GM12878 (cell line): Measurements from ENCODE around the gene GGPS1. TPM values are rescaled to one million over a fixed set of nuclear protein-coding genes. Genes with fewer than 3 reads are reported as not detected.
A peak's percentile ranks its signal among the peaks of the same experiment; 100 is the strongest.

Experiments
- CHD1 ChIP-seq: IDR thresholded peaks from 2 replicates; pipeline ENCODE4 v1.6.1; 2012; ENCODE audit warnings: low read depth, low read length, improper control_type of control experiment
- ETV6 ChIP-seq, 2 experiments: fragments of 450-650 bp in 1 of 2; IDR thresholded peaks in 1 of 2; conservative IDR thresholded peaks in 1 of 2; 2 replicates each; pipeline ENCODE4 v1.6.1; 2014; ENCODE audit warnings: antibody characterized with exemption in 1 of 2, borderline replicate concordance in 1 of 2, low read depth in 1 of 2, mild to moderate bottlenecking in 1 of 2, moderate library complexity in 1 of 2
- EZH2 ChIP-seq: IDR thresholded peaks from 2 replicates; pipeline ENCODE4 v1.6.1; 2012; ENCODE audit warnings: low read depth, mild to moderate bottlenecking, control low read depth, inconsistent platforms, low read length, borderline replicate concordance; ENCODE audit not compliant: control insufficient read depth
- NR2C1 ChIP-seq: fragments of 450-650 bp; IDR thresholded peaks from 2 replicates; pipeline ENCODE4 v1.6.1; 2017; ENCODE audit warnings: antibody characterized with exemption, mild to moderate bottlenecking, moderate library complexity
- NRF1 ChIP-seq: conservative IDR thresholded peaks from 2 replicates; pipeline ENCODE4 v1.6.1; 2011; ENCODE audit warnings: mild to moderate bottlenecking, low read depth, low read length, improper control_type of control experiment
- RAD21 ChIP-seq: IDR thresholded peaks from 2 replicates; pipeline ENCODE4 v1.6.1; 2011; ENCODE audit warnings: mild to moderate bottlenecking, low read depth, low read length, moderate library complexity; ENCODE audit not compliant: insufficient read depth
- RB1 ChIP-seq: fragments of 450-650 bp; formaldehyde crosslinking; IDR thresholded peaks from 2 replicates; pipeline ENCODE4 v1.6.1; 2017; ENCODE audit warnings: mild to moderate bottlenecking, borderline replicate concordance
- SIN3A ChIP-seq: IDR thresholded peaks from 2 replicates; pipeline ENCODE4 v1.6.1; 2012; ENCODE audit warnings: low read depth, low read length, improper control_type of control experiment
- TCF12 ChIP-seq: IDR thresholded peaks from 2 replicates; pipeline ENCODE4 v1.6.1; 2011; ENCODE audit warnings: low read depth, mild to moderate bottlenecking, low read length
- polyA plus RNA-seq, 11 experiments: library from polyadenylated mRNA; depleted of rRNA in 4 of 11; unstranded in 6 of 11; stranded (reverse) in 5 of 11; fragments of >200 nt; fragmentation: Nextera tagmentation in 4 of 11; fragmentation: Illumina TruSeq in 1 of 11; extraction: Ambion mirVana in 4 of 11; extraction: Trizol in 1 of 11; gene quantifications; 1 replicate in 1 of 11; 2 replicates in 10 of 11; pipeline versions ENCODE4 v1.2.1 to v1.2.3, GENCODE V29; 2011 to 2016; ENCODE audit warnings: inconsistent platforms in 2 of 11, missing spikeins in 2 of 11, low read depth in 1 of 11
- total RNA-seq, 4 experiments: library from RNA; depleted of rRNA in 3 of 4; stranded (reverse); fragments of >200 nt in 3 of 4; fragmentation: Illumina TruSeq in 1 of 4; extraction: Trizol in 1 of 4; gene quantifications; 2 replicates each; pipeline versions ENCODE4 v1.2.1 to v1.2.3, GENCODE V29; 2013 to 2021
- TF ChIP-seq, protein P1 (sequence below): fragments of 450-650 bp; conservative IDR thresholded peaks from 2 replicates; pipeline ENCODE4 v1.6.1; 2017; ENCODE audit warnings: mild to moderate bottlenecking, moderate library complexity
- TF ChIP-seq, protein P2 (sequence below): fragments of 450-650 bp; IDR thresholded peaks from 2 replicates; pipeline ENCODE4 v1.6.1; 2018; ENCODE audit warnings: mild to moderate bottlenecking, low read depth, moderate library complexity; ENCODE audit not compliant: partially characterized antibody
- TF ChIP-seq, protein P3 (sequence below): fragments of 150-350 bp; IDR thresholded peaks from 2 replicates; pipeline ENCODE4 v1.6.1; 2016; ENCODE audit warnings: low read depth, low read length
- TF ChIP-seq, protein P4 (sequence below): fragments of 450-650 bp; IDR thresholded peaks from 2 replicates; pipeline ENCODE4 v1.6.1; 2017; ENCODE audit warnings: mild to moderate bottlenecking
- TF ChIP-seq, protein P5 (sequence below): fragments of 450-650 bp; IDR thresholded peaks from 2 replicates; pipeline ENCODE4 v1.6.1; 2017; ENCODE audit warnings: antibody characterized with exemption, mild to moderate bottlenecking, moderate library complexity

Gene GGPS1
- total and polyA plus RNA-seq, 10 of the 15 experiments (the other 5 are each of a cell fraction or from before 2014, with no cell fraction given): 15.1 to 36.0 (median 25.3) TPM

DNA sequence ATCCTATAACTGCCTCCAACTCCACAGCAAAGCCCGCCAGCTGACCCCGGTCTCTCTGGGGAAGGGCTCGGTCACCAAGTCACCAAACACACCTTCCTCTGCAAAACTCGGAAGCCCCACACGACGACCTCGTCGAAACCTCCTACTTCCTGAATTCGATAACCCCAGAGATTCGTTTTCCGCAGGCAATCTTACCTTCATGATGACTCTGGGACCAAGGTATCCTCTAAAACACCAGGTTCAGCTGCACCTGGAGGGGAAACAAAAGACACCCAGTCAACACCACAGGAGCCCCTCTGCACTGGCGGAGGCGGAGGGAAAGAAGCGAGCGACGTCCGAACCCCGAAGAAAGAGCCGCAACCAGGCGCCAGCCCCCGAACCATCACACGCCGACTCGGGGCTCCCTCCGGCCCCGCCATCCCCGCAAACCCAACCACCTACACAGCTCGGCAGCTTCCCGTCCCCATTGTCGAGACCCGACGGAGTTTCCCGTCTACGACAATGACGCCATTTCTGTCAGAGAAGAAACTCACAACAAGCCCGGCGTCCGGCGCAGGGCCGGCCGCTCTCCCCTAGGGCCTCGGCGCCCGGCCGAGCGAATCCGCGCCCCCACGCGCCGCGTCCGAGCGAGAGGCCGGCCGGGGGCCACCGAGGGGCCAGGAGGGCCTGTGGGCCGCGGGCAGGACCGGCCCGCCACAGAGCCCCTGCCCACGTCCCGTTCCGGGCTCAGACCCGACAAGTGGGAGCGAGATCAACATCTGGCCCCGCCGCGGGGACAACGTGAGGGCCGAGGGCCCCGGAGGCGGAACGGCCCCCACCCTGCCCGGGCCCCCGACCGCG, 1.4 kb upstream of the GGPS1 start (continued):
- TF ChIP-seq, protein P1, sequence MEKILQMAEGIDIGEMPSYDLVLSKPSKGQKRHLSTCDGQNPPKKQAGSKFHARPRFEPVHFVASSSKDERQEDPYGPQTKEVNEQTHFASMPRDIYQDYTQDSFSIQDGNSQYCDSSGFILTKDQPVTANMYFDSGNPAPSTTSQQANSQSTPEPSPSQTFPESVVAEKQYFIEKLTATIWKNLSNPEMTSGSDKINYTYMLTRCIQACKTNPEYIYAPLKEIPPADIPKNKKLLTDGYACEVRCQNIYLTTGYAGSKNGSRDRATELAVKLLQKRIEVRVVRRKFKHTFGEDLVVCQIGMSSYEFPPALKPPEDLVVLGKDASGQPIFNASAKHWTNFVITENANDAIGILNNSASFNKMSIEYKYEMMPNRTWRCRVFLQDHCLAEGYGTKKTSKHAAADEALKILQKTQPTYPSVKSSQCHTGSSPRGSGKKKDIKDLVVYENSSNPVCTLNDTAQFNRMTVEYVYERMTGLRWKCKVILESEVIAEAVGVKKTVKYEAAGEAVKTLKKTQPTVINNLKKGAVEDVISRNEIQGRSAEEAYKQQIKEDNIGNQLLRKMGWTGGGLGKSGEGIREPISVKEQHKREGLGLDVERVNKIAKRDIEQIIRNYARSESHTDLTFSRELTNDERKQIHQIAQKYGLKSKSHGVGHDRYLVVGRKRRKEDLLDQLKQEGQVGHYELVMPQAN: peak; percentile 61; the same call in 1 of the 2 replicates
- TF ChIP-seq SIN3A: no peak
- no peak for TF ChIP-seq NR2C1
- TF ChIP-seq, protein P2, sequence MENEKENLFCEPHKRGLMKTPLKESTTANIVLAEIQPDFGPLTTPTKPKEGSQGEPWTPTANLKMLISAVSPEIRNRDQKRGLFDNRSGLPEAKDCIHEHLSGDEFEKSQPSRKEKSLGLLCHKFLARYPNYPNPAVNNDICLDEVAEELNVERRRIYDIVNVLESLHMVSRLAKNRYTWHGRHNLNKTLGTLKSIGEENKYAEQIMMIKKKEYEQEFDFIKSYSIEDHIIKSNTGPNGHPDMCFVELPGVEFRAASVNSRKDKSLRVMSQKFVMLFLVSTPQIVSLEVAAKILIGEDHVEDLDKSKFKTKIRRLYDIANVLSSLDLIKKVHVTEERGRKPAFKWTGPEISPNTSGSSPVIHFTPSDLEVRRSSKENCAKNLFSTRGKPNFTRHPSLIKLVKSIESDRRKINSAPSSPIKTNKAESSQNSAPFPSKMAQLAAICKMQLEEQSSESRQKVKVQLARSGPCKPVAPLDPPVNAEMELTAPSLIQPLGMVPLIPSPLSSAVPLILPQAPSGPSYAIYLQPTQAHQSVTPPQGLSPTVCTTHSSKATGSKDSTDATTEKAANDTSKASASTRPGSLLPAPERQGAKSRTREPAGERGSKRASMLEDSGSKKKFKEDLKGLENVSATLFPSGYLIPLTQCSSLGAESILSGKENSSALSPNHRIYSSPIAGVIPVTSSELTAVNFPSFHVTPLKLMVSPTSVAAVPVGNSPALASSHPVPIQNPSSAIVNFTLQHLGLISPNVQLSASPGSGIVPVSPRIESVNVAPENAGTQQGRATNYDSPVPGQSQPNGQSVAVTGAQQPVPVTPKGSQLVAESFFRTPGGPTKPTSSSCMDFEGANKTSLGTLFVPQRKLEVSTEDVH: no peak
- TF ChIP-seq NRF1: no peak
- TF ChIP-seq RB1: no peak
- no peak for TF ChIP-seq TCF12
- TF ChIP-seq, protein P3, sequence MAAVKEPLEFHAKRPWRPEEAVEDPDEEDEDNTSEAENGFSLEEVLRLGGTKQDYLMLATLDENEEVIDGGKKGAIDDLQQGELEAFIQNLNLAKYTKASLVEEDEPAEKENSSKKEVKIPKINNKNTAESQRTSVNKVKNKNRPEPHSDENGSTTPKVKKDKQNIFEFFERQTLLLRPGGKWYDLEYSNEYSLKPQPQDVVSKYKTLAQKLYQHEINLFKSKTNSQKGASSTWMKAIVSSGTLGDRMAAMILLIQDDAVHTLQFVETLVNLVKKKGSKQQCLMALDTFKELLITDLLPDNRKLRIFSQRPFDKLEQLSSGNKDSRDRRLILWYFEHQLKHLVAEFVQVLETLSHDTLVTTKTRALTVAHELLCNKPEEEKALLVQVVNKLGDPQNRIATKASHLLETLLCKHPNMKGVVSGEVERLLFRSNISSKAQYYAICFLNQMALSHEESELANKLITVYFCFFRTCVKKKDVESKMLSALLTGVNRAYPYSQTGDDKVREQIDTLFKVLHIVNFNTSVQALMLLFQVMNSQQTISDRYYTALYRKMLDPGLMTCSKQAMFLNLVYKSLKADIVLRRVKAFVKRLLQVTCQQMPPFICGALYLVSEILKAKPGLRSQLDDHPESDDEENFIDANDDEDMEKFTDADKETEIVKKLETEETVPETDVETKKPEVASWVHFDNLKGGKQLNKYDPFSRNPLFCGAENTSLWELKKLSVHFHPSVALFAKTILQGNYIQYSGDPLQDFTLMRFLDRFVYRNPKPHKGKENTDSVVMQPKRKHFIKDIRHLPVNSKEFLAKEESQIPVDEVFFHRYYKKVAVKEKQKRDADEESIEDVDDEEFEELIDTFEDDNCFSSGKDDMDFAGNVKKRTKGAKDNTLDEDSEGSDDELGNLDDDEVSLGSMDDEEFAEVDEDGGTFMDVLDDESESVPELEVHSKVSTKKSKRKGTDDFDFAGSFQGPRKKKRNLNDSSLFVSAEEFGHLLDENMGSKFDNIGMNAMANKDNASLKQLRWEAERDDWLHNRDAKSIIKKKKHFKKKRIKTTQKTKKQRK: no peak
- 0 out of 2 replicates have a peak, but pooled peaks have one; percentile 6 for TF ChIP-seq RAD21
- peak in 1 of 2 experiments; percentile 93; a peak in 2 of 4 replicates for TF ChIP-seq ETV6 (conservative IDR thresholded peaks at IDR 0.05 in 1 of 2, IDR thresholded peaks at IDR 0.05 in 1 of 2; ENCODE audit: borderline replicate concordance in 1 of 2, low read depth in 1 of 2)
- TF ChIP-seq, protein P4, sequence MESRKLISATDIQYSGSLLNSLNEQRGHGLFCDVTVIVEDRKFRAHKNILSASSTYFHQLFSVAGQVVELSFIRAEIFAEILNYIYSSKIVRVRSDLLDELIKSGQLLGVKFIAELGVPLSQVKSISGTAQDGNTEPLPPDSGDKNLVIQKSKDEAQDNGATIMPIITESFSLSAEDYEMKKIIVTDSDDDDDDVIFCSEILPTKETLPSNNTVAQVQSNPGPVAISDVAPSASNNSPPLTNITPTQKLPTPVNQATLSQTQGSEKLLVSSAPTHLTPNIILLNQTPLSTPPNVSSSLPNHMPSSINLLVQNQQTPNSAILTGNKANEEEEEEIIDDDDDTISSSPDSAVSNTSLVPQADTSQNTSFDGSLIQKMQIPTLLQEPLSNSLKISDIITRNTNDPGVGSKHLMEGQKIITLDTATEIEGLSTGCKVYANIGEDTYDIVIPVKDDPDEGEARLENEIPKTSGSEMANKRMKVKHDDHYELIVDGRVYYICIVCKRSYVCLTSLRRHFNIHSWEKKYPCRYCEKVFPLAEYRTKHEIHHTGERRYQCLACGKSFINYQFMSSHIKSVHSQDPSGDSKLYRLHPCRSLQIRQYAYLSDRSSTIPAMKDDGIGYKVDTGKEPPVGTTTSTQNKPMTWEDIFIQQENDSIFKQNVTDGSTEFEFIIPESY: no peak
- TF ChIP-seq CHD1: no peak
- TF ChIP-seq EZH2: no peak
- TF ChIP-seq, protein P5, sequence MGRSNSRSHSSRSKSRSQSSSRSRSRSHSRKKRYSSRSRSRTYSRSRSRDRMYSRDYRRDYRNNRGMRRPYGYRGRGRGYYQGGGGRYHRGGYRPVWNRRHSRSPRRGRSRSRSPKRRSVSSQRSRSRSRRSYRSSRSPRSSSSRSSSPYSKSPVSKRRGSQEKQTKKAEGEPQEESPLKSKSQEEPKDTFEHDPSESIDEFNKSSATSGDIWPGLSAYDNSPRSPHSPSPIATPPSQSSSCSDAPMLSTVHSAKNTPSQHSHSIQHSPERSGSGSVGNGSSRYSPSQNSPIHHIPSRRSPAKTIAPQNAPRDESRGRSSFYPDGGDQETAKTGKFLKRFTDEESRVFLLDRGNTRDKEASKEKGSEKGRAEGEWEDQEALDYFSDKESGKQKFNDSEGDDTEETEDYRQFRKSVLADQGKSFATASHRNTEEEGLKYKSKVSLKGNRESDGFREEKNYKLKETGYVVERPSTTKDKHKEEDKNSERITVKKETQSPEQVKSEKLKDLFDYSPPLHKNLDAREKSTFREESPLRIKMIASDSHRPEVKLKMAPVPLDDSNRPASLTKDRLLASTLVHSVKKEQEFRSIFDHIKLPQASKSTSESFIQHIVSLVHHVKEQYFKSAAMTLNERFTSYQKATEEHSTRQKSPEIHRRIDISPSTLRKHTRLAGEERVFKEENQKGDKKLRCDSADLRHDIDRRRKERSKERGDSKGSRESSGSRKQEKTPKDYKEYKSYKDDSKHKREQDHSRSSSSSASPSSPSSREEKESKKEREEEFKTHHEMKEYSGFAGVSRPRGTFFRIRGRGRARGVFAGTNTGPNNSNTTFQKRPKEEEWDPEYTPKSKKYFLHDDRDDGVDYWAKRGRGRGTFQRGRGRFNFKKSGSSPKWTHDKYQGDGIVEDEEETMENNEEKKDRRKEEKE: no peak
